WTC11 (cell line): Measurements from ENCODE around the gene HRAS.

ENCODE experiments used
- ATF2 ChIP-seq: sonication (generic); formaldehyde crosslinking; IDR thresholded peaks from 2 replicates; pipeline ENCODE4 v1.8.1; 2022; ENCODE audit warnings: low read depth, missing genetic modification reagents, borderline replicate concordance
- ESRRA ChIP-seq: sonication (generic); formaldehyde crosslinking; IDR thresholded peaks from 2 replicates; pipeline ENCODE4 v1.8.1; 2022; ENCODE audit warnings: mild to moderate bottlenecking, missing genetic modification reagents, borderline replicate concordance
- ETV6 ChIP-seq: sonication (generic); formaldehyde crosslinking; IDR thresholded peaks from 2 replicates; pipeline ENCODE4 v1.8.1; 2022; ENCODE audit warnings: mild to moderate bottlenecking, missing genetic modification reagents
- IRF1 ChIP-seq: sonication (generic); formaldehyde crosslinking; IDR thresholded peaks from 2 replicates; pipeline ENCODE4 v1.8.0; 2023; ENCODE audit warnings: missing genetic modification reagents
- NFYB ChIP-seq: sonication (generic); formaldehyde crosslinking; conservative IDR thresholded peaks from 2 replicates; pipeline ENCODE4 v1.8.0; 2022; ENCODE audit warnings: low read depth, missing genetic modification reagents
- NR2C2 ChIP-seq: sonication (generic); formaldehyde crosslinking; IDR thresholded peaks from 2 replicates; pipeline ENCODE4 v1.8.0; 2022; ENCODE audit warnings: mild to moderate bottlenecking, missing genetic modification reagents
- PRDM15 ChIP-seq: sonication (generic); formaldehyde crosslinking; IDR thresholded peaks from 2 replicates; pipeline ENCODE4 v1.8.0; 2022; ENCODE audit warnings: missing genetic modification reagents
- SMAD4 ChIP-seq: sonication (generic); formaldehyde crosslinking; IDR thresholded peaks from 2 replicates; pipeline ENCODE4 v1.8.0; 2022; ENCODE audit warnings: mild to moderate bottlenecking, missing genetic modification reagents
- SP1 ChIP-seq: sonication (generic); formaldehyde crosslinking; conservative IDR thresholded peaks from 2 replicates; pipeline ENCODE4 v1.8.1; 2022; ENCODE audit warnings: missing genetic modification reagents
- USF2 ChIP-seq: sonication (generic); formaldehyde crosslinking; IDR thresholded peaks from 2 replicates; pipeline ENCODE4 v1.8.1; 2023; ENCODE audit warnings: mild to moderate bottlenecking, missing genetic modification reagents, moderate library complexity
- ZNF263 ChIP-seq: sonication (generic); formaldehyde crosslinking; IDR thresholded peaks from 2 replicates; pipeline ENCODE4 v1.8.1; 2022; ENCODE audit warnings: low read depth, mild to moderate bottlenecking, moderate library complexity, missing genetic modification reagents
- ZNF512 ChIP-seq: sonication (generic); formaldehyde crosslinking; IDR thresholded peaks from 2 replicates; pipeline ENCODE4 v1.8.1; 2022; ENCODE audit warnings: missing genetic modification reagents, borderline replicate concordance
- TF ChIP-seq, protein P1 (sequence below): fragments of 200-600 bp; IDR thresholded peaks from 2 replicates; pipeline ENCODE4 v1.8.0; 2022; ENCODE audit warnings: antibody characterized with exemption
- TF ChIP-seq, protein P2 (sequence below): sonication (generic); formaldehyde crosslinking; IDR thresholded peaks from 2 replicates; pipeline ENCODE4 v1.8.0; 2022; ENCODE audit warnings: mild to moderate bottlenecking, missing genetic modification reagents

DNA sequence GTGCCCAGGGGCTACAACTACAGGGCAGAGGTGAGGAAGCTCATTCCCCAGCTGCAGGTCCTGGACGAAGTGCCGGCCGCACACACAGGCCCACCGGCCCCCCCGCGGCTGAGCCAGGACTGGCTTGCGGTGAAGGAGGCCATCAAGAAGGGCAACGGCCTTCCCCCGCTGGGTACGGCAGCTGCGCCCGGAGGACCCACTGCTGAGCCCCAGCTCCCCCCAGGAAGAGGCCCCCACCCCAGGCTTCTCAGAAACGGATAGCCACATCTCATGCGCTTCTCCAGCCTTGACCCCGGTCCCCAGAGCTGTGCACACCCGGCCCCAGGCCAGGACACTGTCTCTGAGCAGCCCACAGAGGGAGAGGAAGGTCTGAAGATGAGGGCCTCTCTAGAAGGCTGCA, 15.8 kb upstream of the HRAS start:
- TF ChIP-seq, protein P1, sequence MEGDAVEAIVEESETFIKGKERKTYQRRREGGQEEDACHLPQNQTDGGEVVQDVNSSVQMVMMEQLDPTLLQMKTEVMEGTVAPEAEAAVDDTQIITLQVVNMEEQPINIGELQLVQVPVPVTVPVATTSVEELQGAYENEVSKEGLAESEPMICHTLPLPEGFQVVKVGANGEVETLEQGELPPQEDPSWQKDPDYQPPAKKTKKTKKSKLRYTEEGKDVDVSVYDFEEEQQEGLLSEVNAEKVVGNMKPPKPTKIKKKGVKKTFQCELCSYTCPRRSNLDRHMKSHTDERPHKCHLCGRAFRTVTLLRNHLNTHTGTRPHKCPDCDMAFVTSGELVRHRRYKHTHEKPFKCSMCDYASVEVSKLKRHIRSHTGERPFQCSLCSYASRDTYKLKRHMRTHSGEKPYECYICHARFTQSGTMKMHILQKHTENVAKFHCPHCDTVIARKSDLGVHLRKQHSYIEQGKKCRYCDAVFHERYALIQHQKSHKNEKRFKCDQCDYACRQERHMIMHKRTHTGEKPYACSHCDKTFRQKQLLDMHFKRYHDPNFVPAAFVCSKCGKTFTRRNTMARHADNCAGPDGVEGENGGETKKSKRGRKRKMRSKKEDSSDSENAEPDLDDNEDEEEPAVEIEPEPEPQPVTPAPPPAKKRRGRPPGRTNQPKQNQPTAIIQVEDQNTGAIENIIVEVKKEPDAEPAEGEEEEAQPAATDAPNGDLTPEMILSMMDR, result no peak
- TF ChIP-seq SP1 (CRISPR knock-in tag), result no peak
- TF ChIP-seq NR2C2 (CRISPR knock-in tag), result no peak
- no peak for TF ChIP-seq ATF2 (CRISPR knock-in tag)
- TF ChIP-seq, protein P2, sequence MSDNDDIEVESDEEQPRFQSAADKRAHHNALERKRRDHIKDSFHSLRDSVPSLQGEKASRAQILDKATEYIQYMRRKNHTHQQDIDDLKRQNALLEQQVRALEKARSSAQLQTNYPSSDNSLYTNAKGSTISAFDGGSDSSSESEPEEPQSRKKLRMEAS (CRISPR knock-in tag), result no peak
- no peak for TF ChIP-seq USF2 (CRISPR knock-in tag)
- TF ChIP-seq NFYB (CRISPR knock-in tag), result no peak
- TF ChIP-seq SMAD4 (CRISPR knock-in tag), result no peak
- TF ChIP-seq ZNF263 (CRISPR knock-in tag), result no peak
- no peak for TF ChIP-seq ZNF512 (CRISPR knock-in tag)
- TF ChIP-seq ETV6 (CRISPR knock-in tag), result no peak
- TF ChIP-seq ESRRA (CRISPR knock-in tag), result no peak
- TF ChIP-seq IRF1 (CRISPR knock-in tag), result no peak
- no peak for TF ChIP-seq PRDM15 (CRISPR knock-in tag)
